Measurements from ENCODE around the gene SETBP1. TPM values are rescaled to one million over a fixed set of nuclear protein-coding genes. Genes with fewer than 3 reads are reported as not detected.

Gene SETBP1
- total and polyA plus RNA-seq, 2 donors from 2014 or later: 2.7 to 71.7 TPM

DNA sequence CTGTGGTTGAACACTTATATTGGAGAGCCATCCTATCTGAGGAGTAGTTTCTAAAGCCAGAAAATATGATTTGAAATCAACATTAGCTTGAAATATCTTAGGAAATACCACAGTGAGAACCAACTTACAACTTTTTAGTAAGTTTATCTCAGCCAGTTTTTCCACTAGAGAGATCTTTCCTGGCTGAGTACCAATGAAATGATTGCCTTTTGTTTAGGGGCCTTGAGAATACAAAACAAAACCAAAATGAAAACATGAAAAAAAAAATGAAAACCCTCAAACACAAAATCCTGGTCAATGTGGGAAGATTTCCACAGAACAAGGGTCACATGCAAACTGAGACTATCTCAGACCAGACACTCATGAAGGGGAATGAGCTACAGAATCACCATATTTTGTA lies 429.0 kb downstream of the SETBP1 start:
- Histone ChIP-seq H3K4me1 (ENCODE audit: control insufficient read depth in 2 of 3, insufficient read depth in 2 of 3, low read depth in 1 of 3, low read length in 3 of 3) (no peaks in the 10 kb centered on the region), H3K9me3 (ENCODE audit: control insufficient read depth in 2 of 3, insufficient read depth in 1 of 3, low read length in 3 of 3) (no peaks in the 10 kb centered on the region), H3K9ac (ENCODE audit: low read length in 3 of 3) (no peak overlapping the region), H3K27ac (ENCODE audit: low read depth in 2 of 2, low read length in 2 of 2) (no peak overlapping the region), H3K4me3 (ENCODE audit: low read length in 3 of 3) (no peak overlapping the region), H3K36me3 (ENCODE audit: control insufficient read depth in 2 of 3, insufficient read depth in 3 of 3, low read length in 3 of 3) (no peaks in the 10 kb centered on the region), H3K27me3 (ENCODE audit: control insufficient read depth, insufficient read depth, low read length) (no peaks in the 10 kb centered on the region)
- FAIRE-seq (no peak), DNase-seq (no peak)
- intact Hi-C loops (cut with DNase I): no loop called here
- TF ChIP-seq, protein P1, sequence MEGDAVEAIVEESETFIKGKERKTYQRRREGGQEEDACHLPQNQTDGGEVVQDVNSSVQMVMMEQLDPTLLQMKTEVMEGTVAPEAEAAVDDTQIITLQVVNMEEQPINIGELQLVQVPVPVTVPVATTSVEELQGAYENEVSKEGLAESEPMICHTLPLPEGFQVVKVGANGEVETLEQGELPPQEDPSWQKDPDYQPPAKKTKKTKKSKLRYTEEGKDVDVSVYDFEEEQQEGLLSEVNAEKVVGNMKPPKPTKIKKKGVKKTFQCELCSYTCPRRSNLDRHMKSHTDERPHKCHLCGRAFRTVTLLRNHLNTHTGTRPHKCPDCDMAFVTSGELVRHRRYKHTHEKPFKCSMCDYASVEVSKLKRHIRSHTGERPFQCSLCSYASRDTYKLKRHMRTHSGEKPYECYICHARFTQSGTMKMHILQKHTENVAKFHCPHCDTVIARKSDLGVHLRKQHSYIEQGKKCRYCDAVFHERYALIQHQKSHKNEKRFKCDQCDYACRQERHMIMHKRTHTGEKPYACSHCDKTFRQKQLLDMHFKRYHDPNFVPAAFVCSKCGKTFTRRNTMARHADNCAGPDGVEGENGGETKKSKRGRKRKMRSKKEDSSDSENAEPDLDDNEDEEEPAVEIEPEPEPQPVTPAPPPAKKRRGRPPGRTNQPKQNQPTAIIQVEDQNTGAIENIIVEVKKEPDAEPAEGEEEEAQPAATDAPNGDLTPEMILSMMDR (IDR thresholded peaks at IDR 0.05; ENCODE audit: borderline replicate concordance, extremely low read depth, insufficient read depth): no peak

DNA sequence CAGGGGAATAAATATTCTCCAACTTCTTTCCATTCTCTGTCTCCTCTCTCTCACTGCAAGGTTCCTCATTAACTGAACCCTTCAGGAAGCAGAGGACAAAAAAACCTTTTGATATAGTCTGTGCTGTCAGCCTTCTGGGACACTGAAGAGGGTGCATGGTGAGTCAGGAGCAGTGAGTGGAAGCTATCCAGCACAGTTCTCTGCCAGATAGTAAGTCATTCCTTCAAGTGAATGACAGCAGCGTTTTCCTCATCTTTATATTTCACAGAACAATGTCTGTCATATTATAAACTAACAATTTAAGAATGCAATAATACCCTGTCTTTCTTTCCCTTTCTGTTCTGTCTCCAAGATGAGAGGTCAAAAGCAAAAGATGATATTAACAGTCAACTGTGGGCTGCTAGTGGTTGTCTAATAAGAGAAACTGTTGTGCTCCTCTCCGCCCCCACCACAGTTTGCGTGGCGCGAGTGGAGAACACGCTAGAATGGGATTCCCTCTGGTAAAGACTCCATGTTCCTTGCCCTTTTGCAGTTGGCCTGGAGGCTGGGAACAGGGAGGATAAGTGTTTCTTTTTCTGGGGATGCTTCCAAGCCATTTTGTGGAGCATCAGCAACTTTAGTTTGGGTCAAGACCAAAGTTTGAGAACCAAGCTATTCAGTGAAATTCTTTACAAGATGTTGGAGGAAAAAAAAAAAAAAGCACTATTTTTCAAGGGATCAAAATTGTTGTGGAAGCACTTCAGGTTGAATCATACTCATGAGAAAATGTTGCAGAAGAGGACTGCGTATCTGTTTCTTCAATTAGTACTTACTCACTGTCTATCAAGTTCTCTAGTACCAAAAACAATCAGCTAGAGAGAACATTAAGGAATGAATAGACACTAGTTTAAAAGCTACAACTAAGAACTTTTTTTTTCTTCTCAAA lies 430.2 kb downstream of the SETBP1 start:
- no peak for FAIRE-seq
- no peaks in the 10 kb centered on the region for H3K4me1 ChIP-seq (ENCODE audit: control insufficient read depth in 2 of 3, insufficient read depth in 2 of 3, low read depth in 1 of 3, low read length in 3 of 3)

DNA sequence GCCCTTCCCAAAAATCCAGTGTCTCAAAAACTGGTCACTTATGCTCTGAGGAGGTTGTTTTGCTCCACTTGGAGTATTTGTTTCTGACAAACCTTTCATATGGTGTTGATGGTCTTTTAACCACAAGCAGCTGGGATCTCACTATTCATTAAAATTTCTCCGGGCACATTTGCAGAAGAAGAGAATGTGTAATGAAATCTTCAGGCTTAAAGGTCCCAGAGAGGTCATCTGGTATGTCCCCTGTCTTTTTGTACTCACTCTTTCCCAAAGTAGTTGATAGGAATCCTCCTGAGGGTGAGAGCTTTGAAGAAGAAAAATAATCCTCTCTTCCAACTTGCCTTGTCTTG lies 430.8 kb downstream of the SETBP1 start:
- DNase-seq (no peak), FAIRE-seq (no peak)
- intact Hi-C loops (cut with DNase I): no loop called here
- no peak overlapping the region for H3K27ac ChIP-seq (ENCODE audit: low read depth in 2 of 2, low read length in 2 of 2)
- H3K27me3 ChIP-seq (ENCODE audit: control insufficient read depth, insufficient read depth, low read length): no peaks in the 10 kb centered on the region
- H3K9ac ChIP-seq (ENCODE audit: low read length in 3 of 3): no peak overlapping the region
- H3K4me3 ChIP-seq (ENCODE audit: low read length in 3 of 3): no peak overlapping the region
- no peaks in the 10 kb centered on the region for H3K4me1 ChIP-seq (ENCODE audit: control insufficient read depth in 2 of 3, insufficient read depth in 2 of 3, low read depth in 1 of 3, low read length in 3 of 3)
- no peaks in the 10 kb centered on the region for H3K36me3 ChIP-seq (ENCODE audit: control insufficient read depth in 2 of 3, insufficient read depth in 3 of 3, low read length in 3 of 3)
- TF ChIP-seq, protein P1 (IDR thresholded peaks at IDR 0.05; ENCODE audit: borderline replicate concordance, extremely low read depth, insufficient read depth): no peak
- no peaks in the 10 kb centered on the region for H3K9me3 ChIP-seq (ENCODE audit: control insufficient read depth in 2 of 3, insufficient read depth in 1 of 3, low read length in 3 of 3)

More for the DNA sequence above, 430.2 kb downstream of the SETBP1 start:
- Histone ChIP-seq H3K36me3 (ENCODE audit: control insufficient read depth in 2 of 3, insufficient read depth in 3 of 3, low read length in 3 of 3) (no peaks in the 10 kb centered on the region), H3K27me3 (ENCODE audit: control insufficient read depth, insufficient read depth, low read length) (no peaks in the 10 kb centered on the region), H3K4me3 (ENCODE audit: low read length in 3 of 3) (no peak overlapping the region), H3K9me3 (ENCODE audit: control insufficient read depth in 2 of 3, insufficient read depth in 1 of 3, low read length in 3 of 3) (no peaks in the 10 kb centered on the region), H3K27ac (ENCODE audit: low read depth in 2 of 2, low read length in 2 of 2) (no peak overlapping the region), H3K9ac (ENCODE audit: low read length in 3 of 3) (no peak overlapping the region)
- no peak for DNase-seq
- TF ChIP-seq, protein P1 (IDR thresholded peaks at IDR 0.05; ENCODE audit: borderline replicate concordance, extremely low read depth, insufficient read depth): no peak
- intact Hi-C loops (cut with DNase I): no loop called here

All from kidney (tissue), 14 donors.